GM18519 (cell line): ENCODE data around the gene FBLN5.
"Not testable (repeated sequence)": the region's sequence is repeated elsewhere in the genome, so short reads cannot be mapped to it uniquely, and the experiment has no call there.

ENCODE experiments used
- ATAC-seq: cut with Tn5 transposase; IDR thresholded peaks from one replicate; pipeline ENCODE4 v1.9.1; 2021; ENCODE audit warnings: mild to moderate bottlenecking, moderate library complexity; ENCODE audit not compliant: unreplicated experiment, low FRiP score

The FBLN5 gene

GRCh38 chr14:91911474-91912032 lies 35.9 kb downstream of the FBLN5 start:
- no peak for ATAC-seq

GRCh38 chr14:91910196-91910595 lies 37.3 kb downstream of the FBLN5 start:
- ATAC-seq = no peak

GRCh38 chr14:91906374-91906773 lies 41.1 kb downstream of the FBLN5 start:
- no peak for ATAC-seq

- ATAC-seq = no peak
Observed at GRCh38 chr14:91904956-91905645, 42.4 kb downstream of the FBLN5 start.

GRCh38 chr14:91904483-91904882 lies 43.0 kb downstream of the FBLN5 start:
- no peak for ATAC-seq

GRCh38 chr14:91903070-91903469 lies 44.4 kb downstream of the FBLN5 start:
- no peak for ATAC-seq

GRCh38 chr14:91902336-91902735 lies 45.2 kb downstream of the FBLN5 start:
- no peak for ATAC-seq

GRCh38 chr14:91901449-91902226 lies 45.9 kb downstream of the FBLN5 start:
- no peak for ATAC-seq

GRCh38 chr14:91899806-91900205 lies 47.7 kb downstream of the FBLN5 start:
- no peak for ATAC-seq

- ATAC-seq = no peak
Observed at GRCh38 chr14:91899213-91899612, 48.3 kb downstream of the FBLN5 start.

- no peak for ATAC-seq
Observed at GRCh38 chr14:91898372-91898771, 49.1 kb downstream of the FBLN5 start.

GRCh38 chr14:91897716-91898115 lies 49.8 kb downstream of the FBLN5 start:
- not testable (repeated sequence) for ATAC-seq

GRCh38 chr14:91897106-91897701 lies 50.3 kb downstream of the FBLN5 start:
- no peak for ATAC-seq

GRCh38 chr14:91896419-91896818 lies 51.1 kb downstream of the FBLN5 start:
- no peak for ATAC-seq

- ATAC-seq = no peak
Observed at GRCh38 chr14:91893669-91894068, 53.8 kb downstream of the FBLN5 start.

GRCh38 chr14:91893007-91893406 lies 54.5 kb downstream of the FBLN5 start:
- ATAC-seq = no peak

- no peak for ATAC-seq
Observed at GRCh38 chr14:91891721-91892220, 55.7 kb downstream of the FBLN5 start.

GRCh38 chr14:91891101-91891500 lies 56.4 kb downstream of the FBLN5 start:
- ATAC-seq = no peak

GRCh38 chr14:91890291-91890749 lies 57.2 kb downstream of the FBLN5 start:
- ATAC-seq = no peak

- ATAC-seq = no peak
Observed at GRCh38 chr14:91889477-91890211, 57.9 kb downstream of the FBLN5 start.
